ENCODE measurements around the gene CPEB3.
"Not testable (repeated sequence)": the region's sequence is repeated elsewhere in the genome, so short reads cannot be mapped to it uniquely, and the experiment has no call there.

Gene CPEB3

GRCh38 chr10:92087750-92088395 is 203.0 kb downstream of the CPEB3 start:
- peak; percentile 97 for FAIRE-seq

GRCh38 chr10:92082583-92083280 is 208.1 kb downstream of the CPEB3 start:
- no peak for FAIRE-seq

- no peak for FAIRE-seq
These were observed 209.2 kb downstream of the CPEB3 start for GRCh38 chr10:92081641-92082040.

GRCh38 chr10:92080244-92080643 is 210.6 kb downstream of the CPEB3 start:
- no peak for FAIRE-seq

GRCh38 chr10:92079003-92079402 is 211.9 kb downstream of the CPEB3 start:
- FAIRE-seq = no peak

- no peak for FAIRE-seq
These were observed 214.2 kb downstream of the CPEB3 start for GRCh38 chr10:92076722-92077121.

GRCh38 chr10:92075829-92076228 is 215.0 kb downstream of the CPEB3 start:
- FAIRE-seq = no peak

GRCh38 chr10:92074126-92074887 is 216.6 kb downstream of the CPEB3 start:
- no peak for FAIRE-seq

- FAIRE-seq = no peak
These were observed 222.0 kb downstream of the CPEB3 start for GRCh38 chr10:92068900-92069299.

GRCh38 chr10:92066386-92066785 is 224.5 kb downstream of the CPEB3 start:
- FAIRE-seq = no peak

- no peak for FAIRE-seq
These were observed 226.4 kb downstream of the CPEB3 start for GRCh38 chr10:92064506-92064905.

- no peak for FAIRE-seq
These were observed 228.6 kb downstream of the CPEB3 start for GRCh38 chr10:92062273-92062672.

GRCh38 chr10:92054807-92055206 is 236.1 kb downstream of the CPEB3 start:
- no peak for FAIRE-seq

GRCh38 chr10:92052741-92053140 is 238.1 kb downstream of the CPEB3 start:
- no peak for FAIRE-seq

GRCh38 chr10:92052088-92052487 is 238.8 kb downstream of the CPEB3 start:
- FAIRE-seq = no peak

- no peak for FAIRE-seq
These were observed 243.7 kb downstream of the CPEB3 start for GRCh38 chr10:92047215-92047614.

GRCh38 chr10:92045641-92046106 is 245.2 kb downstream of the CPEB3 start:
- FAIRE-seq = no peak

- FAIRE-seq = no peak
These were observed 248.3 kb downstream of the CPEB3 start for GRCh38 chr10:92042541-92042940.

- FAIRE-seq = no peak
These were observed 251.9 kb downstream of the CPEB3 start for GRCh38 chr10:92038949-92039348.

GRCh38 chr10:92033070-92033469 is 257.8 kb downstream of the CPEB3 start:
- FAIRE-seq = not testable (repeated sequence)

- FAIRE-seq = no peak
These were observed 259.3 kb downstream of the CPEB3 start for GRCh38 chr10:92031580-92031979.

- FAIRE-seq = no peak
These were observed 263.7 kb downstream of the CPEB3 start for GRCh38 chr10:92027141-92027540.

GRCh38 chr10:92025340-92025739 is 265.5 kb downstream of the CPEB3 start:
- FAIRE-seq = not testable (repeated sequence)

GRCh38 chr10:92024700-92025099 is 266.2 kb downstream of the CPEB3 start:
- no peak for FAIRE-seq

Data from islet of Langerhans (tissue), 1 donor.